ENCODE results near the gene IL7R.
"Not testable (repeated sequence)": the region's sequence is repeated elsewhere in the genome, so short reads cannot be mapped to it uniquely, and the experiment has no call there.

Gene IL7R

DNA sequence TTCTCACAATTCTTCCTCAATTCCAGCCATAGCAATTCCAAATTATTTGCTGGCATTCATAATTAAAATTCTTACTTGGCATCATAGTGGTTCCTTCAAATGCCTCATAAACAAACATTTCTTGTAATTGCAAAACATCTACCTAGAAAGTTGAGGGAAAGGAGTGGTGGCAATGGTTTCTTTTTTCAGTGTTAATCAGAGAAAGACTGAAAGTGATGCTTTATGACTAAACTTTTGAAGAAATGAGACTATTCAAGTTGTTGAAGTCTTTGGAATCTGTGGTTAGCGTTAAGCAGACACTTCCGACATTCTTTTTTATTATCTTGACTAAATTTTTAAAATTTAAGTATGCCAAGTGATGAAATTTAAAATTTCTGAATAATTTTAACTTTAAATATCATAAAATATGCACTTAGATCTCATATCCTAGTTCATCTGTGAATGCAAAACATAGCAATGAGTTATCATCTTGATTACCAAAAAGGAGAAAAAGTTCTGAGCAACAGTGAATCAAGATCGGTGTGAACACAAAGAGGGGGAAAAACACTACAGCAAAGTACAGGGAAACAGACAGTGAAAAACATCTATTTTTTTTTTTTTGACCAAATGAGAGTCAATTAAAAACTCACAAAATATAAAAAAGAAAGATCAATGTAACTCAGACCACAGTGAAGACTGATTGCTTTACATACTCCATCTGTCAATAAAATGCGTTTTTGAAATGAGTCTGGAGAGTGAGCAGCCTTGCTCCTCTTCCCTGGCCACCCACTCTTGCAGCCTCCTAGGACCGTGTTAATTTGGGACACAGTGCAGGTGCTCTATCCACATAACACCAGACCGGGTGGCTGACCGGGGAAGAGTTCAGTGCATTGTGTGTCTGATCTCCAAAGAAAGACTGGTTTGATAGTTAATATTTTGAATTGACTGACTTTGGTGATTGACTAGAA lies 20.6 kb upstream of the IL7R start:
- TF ChIP-seq, protein P1, sequence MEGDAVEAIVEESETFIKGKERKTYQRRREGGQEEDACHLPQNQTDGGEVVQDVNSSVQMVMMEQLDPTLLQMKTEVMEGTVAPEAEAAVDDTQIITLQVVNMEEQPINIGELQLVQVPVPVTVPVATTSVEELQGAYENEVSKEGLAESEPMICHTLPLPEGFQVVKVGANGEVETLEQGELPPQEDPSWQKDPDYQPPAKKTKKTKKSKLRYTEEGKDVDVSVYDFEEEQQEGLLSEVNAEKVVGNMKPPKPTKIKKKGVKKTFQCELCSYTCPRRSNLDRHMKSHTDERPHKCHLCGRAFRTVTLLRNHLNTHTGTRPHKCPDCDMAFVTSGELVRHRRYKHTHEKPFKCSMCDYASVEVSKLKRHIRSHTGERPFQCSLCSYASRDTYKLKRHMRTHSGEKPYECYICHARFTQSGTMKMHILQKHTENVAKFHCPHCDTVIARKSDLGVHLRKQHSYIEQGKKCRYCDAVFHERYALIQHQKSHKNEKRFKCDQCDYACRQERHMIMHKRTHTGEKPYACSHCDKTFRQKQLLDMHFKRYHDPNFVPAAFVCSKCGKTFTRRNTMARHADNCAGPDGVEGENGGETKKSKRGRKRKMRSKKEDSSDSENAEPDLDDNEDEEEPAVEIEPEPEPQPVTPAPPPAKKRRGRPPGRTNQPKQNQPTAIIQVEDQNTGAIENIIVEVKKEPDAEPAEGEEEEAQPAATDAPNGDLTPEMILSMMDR (IDR thresholded peaks at IDR 0.05; ENCODE audit: extremely low read depth, insufficient read depth, missing control alignments): no peak
- in situ Hi-C loops (cut with MboI; ENCODE audit: low pct_unique_long_range_greater_than_20kb, low sequenced_read_pairs, unreplicated experiment): no loop called here
- DNase-seq (ENCODE audit: low spot score): peak; percentile 40

DNA sequence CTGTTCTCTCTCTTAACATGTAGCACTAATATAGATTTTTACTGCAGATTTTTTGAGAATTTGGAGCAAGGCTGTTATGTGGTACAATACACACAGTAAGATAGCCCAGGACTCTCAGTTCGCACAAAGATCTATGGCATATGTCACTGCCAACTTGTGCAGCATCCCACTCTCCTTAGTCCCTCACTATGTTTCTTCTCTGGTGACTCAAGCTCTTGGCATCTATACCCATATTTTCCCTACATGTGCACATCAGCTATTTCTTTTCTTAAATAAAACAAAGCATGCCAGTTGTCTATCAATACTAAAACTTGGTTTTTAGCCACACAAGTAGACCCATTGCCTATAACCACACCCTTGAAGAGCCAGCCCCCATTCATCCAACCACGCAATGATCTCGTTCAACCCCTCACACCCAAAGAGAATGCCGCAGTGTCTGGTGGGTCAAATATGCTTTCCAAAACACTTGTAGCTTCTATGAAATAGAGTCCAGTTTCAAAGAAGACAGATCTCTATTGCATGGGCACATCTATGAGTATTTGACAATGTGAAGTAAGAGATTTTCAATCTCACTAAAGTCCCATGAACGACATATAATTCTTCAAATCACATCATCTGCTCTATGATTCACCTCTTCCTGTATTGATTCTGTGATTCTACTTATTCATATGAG lies 18.2 kb upstream of the IL7R start:
- no peak for DNase-seq (ENCODE audit: low spot score)
- in situ Hi-C loops (cut with MboI; ENCODE audit: low pct_unique_long_range_greater_than_20kb, low sequenced_read_pairs, unreplicated experiment): no loop called here
- TF ChIP-seq, protein P1 (IDR thresholded peaks at IDR 0.05; ENCODE audit: extremely low read depth, insufficient read depth, missing control alignments): no peak

DNA sequence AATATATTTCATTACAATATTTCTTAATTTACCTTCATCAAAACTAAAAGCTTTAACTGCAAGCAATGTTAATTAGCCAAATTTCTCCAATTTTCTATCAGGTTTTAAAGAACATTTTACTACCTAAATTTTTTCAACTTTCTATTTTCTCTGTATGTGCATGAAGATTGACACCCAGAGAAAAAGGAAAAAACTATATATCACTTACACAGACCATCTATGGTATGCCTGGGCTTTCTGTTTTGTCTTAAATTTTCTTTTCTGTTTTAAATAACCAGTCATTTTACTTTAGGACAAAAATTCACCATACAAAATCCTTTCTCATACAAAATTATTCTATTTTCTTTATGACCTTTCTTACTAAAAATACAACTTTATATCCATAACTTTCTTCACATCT lies 13.8 kb upstream of the IL7R start:
- TF ChIP-seq, protein P1 (IDR thresholded peaks at IDR 0.05; ENCODE audit: extremely low read depth, insufficient read depth, missing control alignments): no peak
- in situ Hi-C loops (cut with MboI; ENCODE audit: low pct_unique_long_range_greater_than_20kb, low sequenced_read_pairs, unreplicated experiment): no loop called here

DNA sequence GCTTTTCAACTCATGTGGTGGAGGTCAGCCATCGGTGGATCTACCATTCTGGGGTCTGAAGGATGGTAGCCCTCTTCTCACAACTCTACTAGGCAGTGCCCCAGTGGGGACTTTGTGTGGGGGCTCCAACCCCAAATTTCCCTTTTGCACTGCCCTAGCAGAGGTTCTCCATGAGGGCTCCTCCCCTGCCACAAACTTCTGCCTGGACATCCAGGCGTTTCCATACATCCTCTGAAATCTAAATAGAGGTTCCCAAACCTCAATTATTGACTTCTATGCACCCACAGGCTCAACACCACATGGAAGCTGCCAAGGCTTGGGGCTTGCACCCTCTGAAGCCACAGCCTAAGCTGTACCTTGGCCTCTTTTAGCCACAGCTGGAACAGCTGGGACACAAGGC lies 11.2 kb upstream of the IL7R start:
- DNase-seq (ENCODE audit: low spot score): not testable (repeated sequence)

More for the DNA sequence above, 13.8 kb upstream of the IL7R start:
- no peak for DNase-seq (ENCODE audit: low spot score)

DNA sequence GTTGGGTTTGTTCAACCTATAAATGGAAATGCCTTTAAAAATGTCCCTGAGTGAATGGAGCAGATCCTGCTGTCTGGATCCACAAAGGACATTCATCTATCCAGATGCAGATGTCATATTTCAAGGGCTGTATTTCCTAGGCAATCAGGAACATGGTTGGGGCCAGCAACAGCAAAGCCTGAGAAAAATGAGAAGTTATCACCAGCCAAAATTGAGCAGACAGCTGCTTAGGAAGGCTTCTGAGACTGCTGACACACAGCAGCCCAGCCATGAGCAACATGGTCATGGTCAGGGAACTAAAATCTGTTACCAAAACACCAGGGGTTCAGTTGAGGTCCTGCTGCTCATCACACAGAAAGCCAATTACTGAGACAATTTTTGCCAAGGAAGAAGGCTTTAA lies 9.2 kb upstream of the IL7R start:
- TF ChIP-seq, protein P1 (IDR thresholded peaks at IDR 0.05; ENCODE audit: extremely low read depth, insufficient read depth, missing control alignments): no peak
- DNase-seq (ENCODE audit: low spot score): no peak
- in situ Hi-C loops (cut with MboI; ENCODE audit: low pct_unique_long_range_greater_than_20kb, low sequenced_read_pairs, unreplicated experiment): no loop called here

More for the DNA sequence above, 11.2 kb upstream of the IL7R start:
- in situ Hi-C loops (cut with MboI; ENCODE audit: low pct_unique_long_range_greater_than_20kb, low sequenced_read_pairs, unreplicated experiment): not testable (repeated sequence)

DNA sequence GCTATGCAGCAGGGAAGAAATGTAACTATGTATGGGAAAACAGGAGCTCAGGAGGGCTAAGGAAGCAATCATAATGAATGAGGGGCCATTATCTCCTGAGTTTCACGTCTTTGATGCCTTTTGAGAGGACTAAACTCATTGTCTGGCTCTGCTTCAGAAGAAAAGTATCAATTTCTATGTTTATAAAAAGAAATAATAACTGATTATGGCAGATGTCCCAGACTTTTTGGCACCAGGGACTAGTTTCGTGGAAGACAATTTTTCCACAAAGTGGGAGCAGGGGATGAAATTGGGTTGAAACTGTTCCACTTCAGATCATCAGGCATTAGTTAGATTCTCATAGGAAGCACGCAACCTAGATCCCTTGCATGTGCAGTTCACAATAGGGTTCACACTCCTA lies 8.7 kb upstream of the IL7R start:
- DNase-seq (ENCODE audit: low spot score): no peak
- TF ChIP-seq, protein P1 (IDR thresholded peaks at IDR 0.05; ENCODE audit: extremely low read depth, insufficient read depth, missing control alignments): no peak
- in situ Hi-C loops (cut with MboI; ENCODE audit: low pct_unique_long_range_greater_than_20kb, low sequenced_read_pairs, unreplicated experiment): no loop called here

DNA sequence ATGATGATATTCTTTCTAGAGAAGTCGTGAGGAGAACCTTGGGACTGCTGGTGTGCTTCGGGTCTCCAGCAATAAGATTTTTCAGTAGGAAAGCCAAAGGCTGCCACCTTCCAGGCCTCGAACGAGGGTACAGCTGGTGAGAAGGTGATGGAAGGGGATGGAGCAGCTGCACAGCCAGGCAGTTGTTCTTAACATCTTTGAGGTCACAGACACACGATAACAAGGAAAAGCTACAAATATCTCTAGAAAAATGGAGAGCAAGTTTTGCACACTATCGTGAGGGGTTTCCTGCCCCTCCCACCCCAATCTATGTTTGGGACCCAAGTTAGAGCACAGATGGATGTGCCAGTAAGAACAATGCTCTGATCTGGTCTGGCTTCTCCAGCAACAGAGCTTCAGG lies 6.8 kb upstream of the IL7R start:
- TF ChIP-seq, protein P1 (IDR thresholded peaks at IDR 0.05; ENCODE audit: extremely low read depth, insufficient read depth, missing control alignments): no peak
- in situ Hi-C loops (cut with MboI; ENCODE audit: low pct_unique_long_range_greater_than_20kb, low sequenced_read_pairs, unreplicated experiment): no loop called here
- DNase-seq (ENCODE audit: low spot score): no peak
